H1 (cell line): ENCODE results near the gene PGBD5.

Experiments
- JUND ChIP-seq: IDR thresholded peaks from 2 replicates; pipeline ENCODE4 v1.6.1; 2011; ENCODE audit warnings: mild to moderate bottlenecking, improper control_type of control experiment, low read length
- MAFK ChIP-seq: IDR thresholded peaks from 2 replicates; pipeline ENCODE4 v1.6.1; 2012; ENCODE audit warnings: low read depth, mild to moderate bottlenecking, improper control_type of control experiment, low read length
- POLR2AphosphoS5 ChIP-seq: IDR thresholded peaks from 2 replicates; pipeline ENCODE4 v1.6.1; 2011; ENCODE audit warnings: low read depth, low read length
- RFX5 ChIP-seq: IDR thresholded peaks from 2 replicates; pipeline ENCODE4 v1.6.1; 2011; ENCODE audit warnings: low read depth, low read length, improper control_type of control experiment, borderline replicate concordance
- SIN3A ChIP-seq, 2 experiments: IDR thresholded peaks in 1 of 2; conservative IDR thresholded peaks in 1 of 2; 2 replicates each; pipeline ENCODE4 v1.6.1; 2011 to 2012; ENCODE audit warnings: low read length in 2 of 2, improper control_type of control experiment in 1 of 2, low read depth in 1 of 2, mild to moderate bottlenecking in 1 of 2
- SIRT6 ChIP-seq: IDR thresholded peaks from one replicate; pipeline ENCODE4 v1.7.1; 2012; ENCODE audit warnings: low read length, inconsistent platforms

GRCh38 chr1:230366504-230366915 is 59.6 kb downstream of the PGBD5 start:
- TF ChIP-seq SIN3A (conservative IDR thresholded peaks at IDR 0.05 in 1 of 2, IDR thresholded peaks at IDR 0.05 in 1 of 2; ENCODE audit: low read depth in 1 of 2, low read length in 2 of 2) (no peak), SIRT6 (no peak), MAFK (no peak), RFX5 (no peak), JUND (no peak), POLR2AphosphoS5 (no peak)
